ENCODE measurements around the gene STIM2.

DNA sequence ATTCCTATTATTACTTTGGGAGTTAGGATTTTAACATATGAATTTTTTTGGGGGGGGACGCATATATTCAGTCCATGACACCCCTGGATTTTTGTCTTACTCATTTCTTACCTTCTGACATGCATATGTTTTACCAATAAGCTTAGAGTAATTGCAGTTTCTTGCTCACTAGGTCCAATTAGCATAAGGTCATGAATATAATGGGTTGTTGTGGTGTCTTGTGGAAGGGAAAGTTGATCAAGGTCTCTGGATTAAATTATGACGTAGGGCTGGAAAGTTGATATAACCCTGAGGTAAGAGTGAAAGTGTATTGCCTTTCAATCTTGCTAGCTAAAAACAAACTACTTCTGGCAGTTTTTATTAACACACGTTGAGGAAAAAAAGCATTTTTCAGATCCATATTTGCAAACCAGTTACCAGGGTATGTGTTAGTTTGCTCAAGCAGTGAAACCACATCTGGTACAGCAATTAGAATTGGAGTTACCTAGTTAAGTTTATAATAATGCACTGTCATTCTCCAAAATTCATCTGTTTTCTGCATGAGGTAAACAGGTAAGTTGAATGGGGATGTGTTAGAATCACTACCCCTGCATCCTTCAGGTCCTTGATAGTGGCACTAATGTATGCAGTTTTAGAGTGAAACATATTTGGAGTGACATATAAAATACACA, 32.0 kb downstream of the STIM2 start:
- no peak for TF ChIP-seq EZH2 (IDR thresholded peaks at IDR 0.05; ENCODE audit: low read length)
- TF ChIP-seq, protein P1, sequence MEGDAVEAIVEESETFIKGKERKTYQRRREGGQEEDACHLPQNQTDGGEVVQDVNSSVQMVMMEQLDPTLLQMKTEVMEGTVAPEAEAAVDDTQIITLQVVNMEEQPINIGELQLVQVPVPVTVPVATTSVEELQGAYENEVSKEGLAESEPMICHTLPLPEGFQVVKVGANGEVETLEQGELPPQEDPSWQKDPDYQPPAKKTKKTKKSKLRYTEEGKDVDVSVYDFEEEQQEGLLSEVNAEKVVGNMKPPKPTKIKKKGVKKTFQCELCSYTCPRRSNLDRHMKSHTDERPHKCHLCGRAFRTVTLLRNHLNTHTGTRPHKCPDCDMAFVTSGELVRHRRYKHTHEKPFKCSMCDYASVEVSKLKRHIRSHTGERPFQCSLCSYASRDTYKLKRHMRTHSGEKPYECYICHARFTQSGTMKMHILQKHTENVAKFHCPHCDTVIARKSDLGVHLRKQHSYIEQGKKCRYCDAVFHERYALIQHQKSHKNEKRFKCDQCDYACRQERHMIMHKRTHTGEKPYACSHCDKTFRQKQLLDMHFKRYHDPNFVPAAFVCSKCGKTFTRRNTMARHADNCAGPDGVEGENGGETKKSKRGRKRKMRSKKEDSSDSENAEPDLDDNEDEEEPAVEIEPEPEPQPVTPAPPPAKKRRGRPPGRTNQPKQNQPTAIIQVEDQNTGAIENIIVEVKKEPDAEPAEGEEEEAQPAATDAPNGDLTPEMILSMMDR (optimal IDR thresholded peaks at IDR 0.05 in 1 of 3, IDR thresholded peaks at IDR 0.05 in 1 of 3, conservative IDR thresholded peaks at IDR 0.05 in 1 of 3; ENCODE audit: extremely low read depth in 1 of 3, insufficient read depth in 2 of 3, low read length in 3 of 3), result no peak

Data from keratinocyte (primary cell).